HepG2 (cell line): Measurements from ENCODE around the gene ACSS1. TPM values are rescaled to one million over a fixed set of nuclear protein-coding genes. Genes with fewer than 3 reads are reported as not detected.
A peak's percentile ranks its signal among the peaks of the same experiment; 100 is the strongest.

Experiments
- ASH2L ChIP-seq: fragments of 300-600, 200-600 bp; sonication (generic); IDR thresholded peaks from 2 replicates; pipeline ENCODE4 v1.7.0; 2017; ENCODE audit warnings: low read depth, mild to moderate bottlenecking, moderate library complexity, mixed read lengths, low read length; ENCODE audit not compliant: insufficient read length
- GATAD1 ChIP-seq: IDR thresholded peaks from 2 replicates; pipeline ENCODE4 v1.6.1; 2016; ENCODE audit warnings: missing genetic modification reagents, missing compliant biosample characterization
- HMGA1 ChIP-seq: sonication (generic); formaldehyde crosslinking; conservative IDR thresholded peaks from 2 replicates; pipeline ENCODE4 v1.4.0; 2020; ENCODE audit warnings: missing genetic modification reagents
- IRF2 ChIP-seq: IDR thresholded peaks from 2 replicates; pipeline ENCODE4 v1.6.1; 2018; ENCODE audit warnings: missing genetic modification reagents, missing compliant biosample characterization
- KDM1A ChIP-seq: IDR thresholded peaks from 2 replicates; pipeline ENCODE4 v1.6.1; 2016; ENCODE audit warnings: missing compliant biosample characterization
- KDM3A ChIP-seq: IDR thresholded peaks from 2 replicates; pipeline ENCODE4 v1.6.1; 2018; ENCODE audit warnings: low read depth, missing compliant biosample characterization
- MED8 ChIP-seq: sonication (generic); formaldehyde crosslinking; IDR thresholded peaks from 2 replicates; pipeline ENCODE4 v1.8.1; 2023; ENCODE audit warnings: mild to moderate bottlenecking, missing genetic modification reagents; ENCODE audit not compliant: insufficient replicate concordance
- RAD51 ChIP-seq: fragments of 450-650 bp; IDR thresholded peaks from 2 replicates; pipeline ENCODE4 v1.6.1; 2016; ENCODE audit warnings: borderline replicate concordance
- SRY ChIP-seq: sonication (generic); formaldehyde crosslinking; IDR thresholded peaks from 2 replicates; pipeline ENCODE4 v1.8.0; 2022; ENCODE audit warnings: mild to moderate bottlenecking, missing genetic modification reagents
- TCF7 ChIP-seq: sonication (generic); IDR thresholded peaks from 2 replicates; pipeline ENCODE4 v1.6.1; 2016; ENCODE audit warnings: antibody characterized with exemption, low read depth
- U2AF1 ChIP-seq: fragments of 200-400 bp; formaldehyde crosslinking; optimal IDR thresholded peaks from 2 replicates; pipeline ENCODE3; 2017; ENCODE audit warnings: mild to moderate bottlenecking, low read depth, low read length
- U2AF2 ChIP-seq: fragments of 200-400 bp; formaldehyde crosslinking; IDR thresholded peaks from 2 replicates; pipeline ENCODE4 v1.6.1; 2017; ENCODE audit warnings: low read depth, mild to moderate bottlenecking, low read length
- ZC3H13 ChIP-seq: sonication (generic); formaldehyde crosslinking; IDR thresholded peaks from 2 replicates; pipeline ENCODE4 v1.8.1; 2023; ENCODE audit warnings: mild to moderate bottlenecking, missing genetic modification reagents, moderate library complexity
- ZNF441 ChIP-seq: sonication (generic); formaldehyde crosslinking; IDR thresholded peaks from 2 replicates; pipeline ENCODE4 v1.7.0; 2021; ENCODE audit warnings: missing genetic modification reagents, borderline replicate concordance
- ZNF496 ChIP-seq: sonication (generic); formaldehyde crosslinking; IDR thresholded peaks from 2 replicates; pipeline ENCODE4 v1.8.1; 2023; ENCODE audit warnings: mild to moderate bottlenecking, moderate library complexity, missing genetic modification reagents; ENCODE audit not compliant: insufficient replicate concordance
- ZNF598 ChIP-seq: sonication (generic); formaldehyde crosslinking; IDR thresholded peaks from 2 replicates; pipeline ENCODE4 v1.5.1; 2020; ENCODE audit warnings: mild to moderate bottlenecking, missing genetic modification reagents, borderline replicate concordance
- ZNF605 ChIP-seq: sonication (generic); formaldehyde crosslinking; IDR thresholded peaks from 2 replicates; pipeline ENCODE4 v1.8.0; 2022; ENCODE audit warnings: mild to moderate bottlenecking, missing genetic modification reagents
- ZNF629 ChIP-seq: sonication (generic); formaldehyde crosslinking; conservative IDR thresholded peaks from 2 replicates; pipeline ENCODE4 v1.5.0; 2020; ENCODE audit warnings: missing genetic modification reagents
- ZNF710 ChIP-seq: sonication (generic); formaldehyde crosslinking; IDR thresholded peaks from 2 replicates; pipeline ENCODE4 v1.5.0; 2020; ENCODE audit warnings: mild to moderate bottlenecking, missing genetic modification reagents, borderline replicate concordance
- ZNF713 ChIP-seq: sonication (generic); formaldehyde crosslinking; IDR thresholded peaks from 2 replicates; pipeline ENCODE4 v1.4.0; 2020; ENCODE audit warnings: mild to moderate bottlenecking, missing genetic modification reagents
- polyA plus RNA-seq, 8 experiments: library from polyadenylated mRNA; depleted of rRNA in 3 of 8; stranded (reverse) in 7 of 8; unstranded in 1 of 8; fragments of >200 nt; fragmentation: Illumina TruSeq in 4 of 8; extraction: Trizol in 4 of 8; gene quantifications; 2 replicates each; pipeline versions ENCODE4 v1.2.1 to v1.2.3, GENCODE V29; 2011 to 2016; ENCODE audit warnings: low read depth in 4 of 8, missing spikeins in 1 of 8, mixed read lengths in 1 of 8; ENCODE audit not compliant: insufficient read depth in 1 of 8
- total RNA-seq, 5 experiments: library from RNA; depleted of rRNA; stranded (reverse); fragments of >200 nt; fragmentation: Illumina TruSeq; extraction: Trizol; gene quantifications; 2 replicates each; pipeline ENCODE4 v1.2.3, GENCODE V29; 2016; ENCODE audit warnings: low read depth in 1 of 5
- TF ChIP-seq, protein P1 (sequence below): sonication (generic); formaldehyde crosslinking; IDR thresholded peaks from 2 replicates; pipeline ENCODE4; 2020; ENCODE audit warnings: missing genetic modification reagents, mild to moderate bottlenecking, borderline replicate concordance
- TF ChIP-seq, protein P2 (sequence below): sonication (generic); formaldehyde crosslinking; IDR thresholded peaks from 2 replicates; pipeline ENCODE4 v1.5.0; 2020; ENCODE audit warnings: missing genetic modification reagents
- TF ChIP-seq, protein P3 (sequence below): sonication (generic); formaldehyde crosslinking; conservative IDR thresholded peaks from 2 replicates; pipeline ENCODE4 v1.5.0; 2020; ENCODE audit warnings: missing genetic modification reagents

ACSS1 gene
- total and polyA plus RNA-seq, 2 of the 13 experiments (the other 11 are each of a cell fraction or from before 2014, with no cell fraction given), result 15.2 to 41.6 TPM

GRCh38 chr20:25065625-25066338, 7.8 kb upstream of the ACSS1 start (continued):
- TF ChIP-seq U2AF1 (peak; percentile 27), ZNF496 (CRISPR knock-in tag) (no peak), U2AF2 (no peak), HMGA1 (CRISPR knock-in tag) (no peak), ZNF710 (no peak), IRF2 (0 out of 2 replicates have a peak, but pooled peaks have one; percentile 47), KDM3A (CRISPR knock-in tag) (0 out of 2 replicates have a peak, but pooled peaks have one; percentile 33), ZC3H13 (no peak), ZNF605 (CRISPR knock-in tag) (0 out of 2 replicates have a peak, but pooled peaks have one; percentile 54), RAD51 (no peak), GATAD1 (CRISPR knock-in tag) (no peak), ZNF713 (CRISPR knock-in tag) (no peak), TCF7 (no peak), KDM1A (CRISPR knock-in tag) (no peak), ASH2L (no peak), ZNF629 (CRISPR knock-in tag) (no peak), ZNF441 (CRISPR knock-in tag) (no peak), SRY (CRISPR knock-in tag) (no peak; the same call in 1 of the 2 replicates), ZNF598 (CRISPR knock-in tag) (no peak), MED8 (CRISPR knock-in tag) (no peak)
- TF ChIP-seq, protein P1, sequence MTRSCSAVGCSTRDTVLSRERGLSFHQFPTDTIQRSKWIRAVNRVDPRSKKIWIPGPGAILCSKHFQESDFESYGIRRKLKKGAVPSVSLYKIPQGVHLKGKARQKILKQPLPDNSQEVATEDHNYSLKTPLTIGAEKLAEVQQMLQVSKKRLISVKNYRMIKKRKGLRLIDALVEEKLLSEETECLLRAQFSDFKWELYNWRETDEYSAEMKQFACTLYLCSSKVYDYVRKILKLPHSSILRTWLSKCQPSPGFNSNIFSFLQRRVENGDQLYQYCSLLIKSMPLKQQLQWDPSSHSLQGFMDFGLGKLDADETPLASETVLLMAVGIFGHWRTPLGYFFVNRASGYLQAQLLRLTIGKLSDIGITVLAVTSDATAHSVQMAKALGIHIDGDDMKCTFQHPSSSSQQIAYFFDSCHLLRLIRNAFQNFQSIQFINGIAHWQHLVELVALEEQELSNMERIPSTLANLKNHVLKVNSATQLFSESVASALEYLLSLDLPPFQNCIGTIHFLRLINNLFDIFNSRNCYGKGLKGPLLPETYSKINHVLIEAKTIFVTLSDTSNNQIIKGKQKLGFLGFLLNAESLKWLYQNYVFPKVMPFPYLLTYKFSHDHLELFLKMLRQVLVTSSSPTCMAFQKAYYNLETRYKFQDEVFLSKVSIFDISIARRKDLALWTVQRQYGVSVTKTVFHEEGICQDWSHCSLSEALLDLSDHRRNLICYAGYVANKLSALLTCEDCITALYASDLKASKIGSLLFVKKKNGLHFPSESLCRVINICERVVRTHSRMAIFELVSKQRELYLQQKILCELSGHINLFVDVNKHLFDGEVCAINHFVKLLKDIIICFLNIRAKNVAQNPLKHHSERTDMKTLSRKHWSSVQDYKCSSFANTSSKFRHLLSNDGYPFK, result no peak
- TF ChIP-seq, protein P2, sequence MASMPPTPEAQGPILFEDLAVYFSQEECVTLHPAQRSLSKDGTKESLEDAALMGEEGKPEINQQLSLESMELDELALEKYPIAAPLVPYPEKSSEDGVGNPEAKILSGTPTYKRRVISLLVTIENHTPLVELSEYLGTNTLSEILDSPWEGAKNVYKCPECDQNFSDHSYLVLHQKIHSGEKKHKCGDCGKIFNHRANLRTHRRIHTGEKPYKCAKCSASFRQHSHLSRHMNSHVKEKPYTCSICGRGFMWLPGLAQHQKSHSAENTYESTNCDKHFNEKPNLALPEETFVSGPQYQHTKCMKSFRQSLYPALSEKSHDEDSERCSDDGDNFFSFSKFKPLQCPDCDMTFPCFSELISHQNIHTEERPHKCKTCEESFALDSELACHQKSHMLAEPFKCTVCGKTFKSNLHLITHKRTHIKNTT (CRISPR knock-in tag), result no peak
- TF ChIP-seq, protein P3, sequence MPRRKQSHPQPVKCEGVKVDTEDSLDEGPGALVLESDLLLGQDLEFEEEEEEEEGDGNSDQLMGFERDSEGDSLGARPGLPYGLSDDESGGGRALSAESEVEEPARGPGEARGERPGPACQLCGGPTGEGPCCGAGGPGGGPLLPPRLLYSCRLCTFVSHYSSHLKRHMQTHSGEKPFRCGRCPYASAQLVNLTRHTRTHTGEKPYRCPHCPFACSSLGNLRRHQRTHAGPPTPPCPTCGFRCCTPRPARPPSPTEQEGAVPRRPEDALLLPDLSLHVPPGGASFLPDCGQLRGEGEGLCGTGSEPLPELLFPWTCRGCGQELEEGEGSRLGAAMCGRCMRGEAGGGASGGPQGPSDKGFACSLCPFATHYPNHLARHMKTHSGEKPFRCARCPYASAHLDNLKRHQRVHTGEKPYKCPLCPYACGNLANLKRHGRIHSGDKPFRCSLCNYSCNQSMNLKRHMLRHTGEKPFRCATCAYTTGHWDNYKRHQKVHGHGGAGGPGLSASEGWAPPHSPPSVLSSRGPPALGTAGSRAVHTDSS (CRISPR knock-in tag), result no peak
